ENCODE measurements around the gene STOX2.

STOX2 gene

GRCh38 chr4:183968931-183969330, 63.8 kb downstream of the STOX2 start:
- no peak overlapping the region for H3K4me3 ChIP-seq (ENCODE audit: control insufficient read depth, low read depth, low read length)
- no peak for TF ChIP-seq CTCF (IDR thresholded peaks at IDR 0.05; ENCODE audit: control insufficient read depth, insufficient read depth, low read depth, low read length, missing control alignments)
- DNase-seq (ENCODE audit: low read depth) = no peak

GRCh38 chr4:183969596-183969995, 64.5 kb downstream of the STOX2 start:
- TF ChIP-seq CTCF (IDR thresholded peaks at IDR 0.05; ENCODE audit: control insufficient read depth, insufficient read depth, low read depth, low read length, missing control alignments) = no peak
- no peak overlapping the region for H3K4me3 ChIP-seq (ENCODE audit: control insufficient read depth, low read depth, low read length)
- DNase-seq (ENCODE audit: low read depth) = no peak

GRCh38 chr4:183971929-183972490, 66.9 kb downstream of the STOX2 start:
- H3K4me3 ChIP-seq (ENCODE audit: control insufficient read depth, low read depth, low read length) = no peak overlapping the region
- no peak for TF ChIP-seq CTCF (IDR thresholded peaks at IDR 0.05; ENCODE audit: control insufficient read depth, insufficient read depth, low read depth, low read length, missing control alignments)
- no peak for DNase-seq (ENCODE audit: low read depth)

GRCh38 chr4:183977707-183978106, 72.6 kb downstream of the STOX2 start:
- TF ChIP-seq CTCF (IDR thresholded peaks at IDR 0.05; ENCODE audit: control insufficient read depth, insufficient read depth, low read depth, low read length, missing control alignments) = no peak
- DNase-seq (ENCODE audit: low read depth) = no peak
- H3K4me3 ChIP-seq (ENCODE audit: control insufficient read depth, low read depth, low read length) = no peak overlapping the region

GRCh38 chr4:183984566-183984965, 79.5 kb downstream of the STOX2 start:
- no peak for DNase-seq (ENCODE audit: low read depth)
- no peak for TF ChIP-seq CTCF (IDR thresholded peaks at IDR 0.05; ENCODE audit: control insufficient read depth, insufficient read depth, low read depth, low read length, missing control alignments)
- H3K4me3 ChIP-seq (ENCODE audit: control insufficient read depth, low read depth, low read length) = no peak overlapping the region

- H3K4me3 ChIP-seq (ENCODE audit: control insufficient read depth, low read depth, low read length) = no peak overlapping the region
- TF ChIP-seq CTCF (IDR thresholded peaks at IDR 0.05; ENCODE audit: control insufficient read depth, insufficient read depth, low read depth, low read length, missing control alignments) = no peak
- DNase-seq (ENCODE audit: low read depth) = no peak
Measured at GRCh38 chr4:183985786-183986185, 80.7 kb downstream of the STOX2 start.
